Suprapubic skin (tissue), 4 donors: ENCODE results near the gene ACER2. TPM values are rescaled to one million over a fixed set of nuclear protein-coding genes. Genes with fewer than 3 reads are reported as not detected.

Experiments used
- DNase-seq, 2 donors: peaks; one replicate each; pipeline ENCODE4 v3.0.0-alpha.2; 2019; ENCODE audit warnings: low spot score in 2 of 2
- H3K27ac ChIP-seq: fragments of 200-600 bp; sonication (generic); one replicate; pipeline ENCODE4 v1.5.1; 2019
- H3K27me3 ChIP-seq: fragments of 200-600 bp; sonication (generic); one replicate; pipeline ENCODE4 v1.5.1; 2019
- H3K36me3 ChIP-seq: fragments of 200-600 bp; sonication (generic); one replicate; pipeline ENCODE4 v1.5.1; 2019
- H3K4me1 ChIP-seq: fragments of 200-600 bp; sonication (generic); one replicate; pipeline ENCODE4 v1.5.1; 2019
- H3K4me3 ChIP-seq: fragments of 200-600 bp; sonication (generic); one replicate; pipeline ENCODE4 v1.5.1; 2019; ENCODE audit warnings: mild to moderate bottlenecking
- H3K9me3 ChIP-seq: fragments of 200-600 bp; sonication (generic); one replicate; pipeline ENCODE4 v1.5.1; 2019
- EP300 ChIP-seq: sonication (generic); formaldehyde crosslinking; IDR thresholded peaks from one replicate; pipeline ENCODE4 v1.6.1; 2017; ENCODE audit warnings: antibody characterized with exemption
- POLR2A ChIP-seq, 2 donors: fragments of 450-650 bp; IDR thresholded peaks; one replicate each; pipeline ENCODE4 v1.6.1; 2017; ENCODE audit warnings: antibody characterized with exemption in 2 of 2, mild to moderate bottlenecking in 2 of 2, moderate library complexity in 2 of 2
- POLR2AphosphoS5 ChIP-seq, 3 donors: sonication (generic); formaldehyde crosslinking; IDR thresholded peaks; one replicate each; pipeline ENCODE4 v1.6.1; 2017; ENCODE audit warnings: antibody characterized with exemption in 3 of 3
- WGBS: methylation state at CpG from one replicate; pipeline ENCODE4 v1.1.5; 2018; 5-methylcytosine and 5-hydroxymethylcytosine counted together
- total RNA-seq, 4 donors: library from RNA; depleted of rRNA; stranded (reverse); fragments of >200 nt; gene quantifications; one replicate each; pipeline ENCODE4 v1.1.0, GENCODE V29; 2016
- TF ChIP-seq, protein P1 (sequence below), 2 donors: fragments of 200-600 bp in 1 of 2; fragments of 450-650 bp in 1 of 2; sonication (generic) in 1 of 2; IDR thresholded peaks; one replicate each; pipeline ENCODE4 v1.5.1; 2016 to 2019; ENCODE audit warnings: antibody characterized with exemption in 2 of 2, mild to moderate bottlenecking in 1 of 2, moderate library complexity in 1 of 2

ACER2 gene
- total RNA-seq, 4 donors from 2014 or later, result 12.1 to 18.8 (median 14.8) TPM

DNA sequence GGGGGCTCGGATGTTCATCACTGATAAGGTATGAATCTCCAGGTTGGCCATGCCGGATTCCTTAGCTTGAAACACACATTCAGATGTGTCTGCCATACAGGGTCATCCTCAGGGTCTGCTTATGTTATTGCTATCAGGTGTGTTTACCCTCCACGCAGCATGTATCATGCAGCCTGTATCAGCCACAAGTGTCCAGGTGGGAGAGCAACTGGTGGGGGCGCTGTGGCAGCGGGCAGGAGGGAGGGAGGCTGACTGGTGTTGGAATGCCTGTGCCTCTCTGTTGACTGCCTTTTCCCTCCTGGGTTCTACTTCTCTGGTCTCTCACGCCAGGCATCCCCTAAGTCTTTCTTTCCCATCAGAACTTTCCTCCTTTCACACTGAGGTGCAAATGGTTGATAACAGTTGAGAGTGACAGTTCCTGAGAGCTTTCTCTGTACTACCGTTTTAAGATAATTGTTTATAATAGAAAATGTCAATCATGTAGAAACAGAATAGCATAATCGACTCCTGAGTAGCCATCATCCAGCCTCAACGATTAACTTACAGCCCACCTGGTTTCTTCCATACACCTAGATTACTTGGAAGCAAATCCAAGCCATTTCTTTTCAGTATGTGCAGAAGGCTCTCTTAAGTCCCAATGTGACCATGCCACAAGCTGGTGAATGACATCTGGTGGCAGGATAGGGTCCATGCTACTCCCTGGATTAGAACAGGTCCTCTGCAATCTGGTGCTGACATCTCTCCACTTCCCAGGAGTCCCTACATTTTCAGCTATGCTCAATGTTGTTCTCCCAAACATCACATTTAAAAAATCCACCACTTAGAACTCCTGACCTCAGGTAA lies 86.6 kb downstream of the ACER2 start:
- no peaks in the 10 kb centered on the region for H3K36me3 ChIP-seq
- H3K27me3 ChIP-seq, result no peaks in the 10 kb centered on the region
- 77% methylated on average over 9 of the region's 9 CpGs for WGBS
- no peak overlapping the region for H3K4me3 ChIP-seq
- no peaks in the 10 kb centered on the region for H3K9me3 ChIP-seq
- peaks cover 13% of the 10 kb centered on the region for H3K4me1 ChIP-seq
- TF ChIP-seq EP300, result no peak
- TF ChIP-seq POLR2AphosphoS5 (IDR thresholded peaks at IDR 0.05), result no peak
- TF ChIP-seq, protein P1, sequence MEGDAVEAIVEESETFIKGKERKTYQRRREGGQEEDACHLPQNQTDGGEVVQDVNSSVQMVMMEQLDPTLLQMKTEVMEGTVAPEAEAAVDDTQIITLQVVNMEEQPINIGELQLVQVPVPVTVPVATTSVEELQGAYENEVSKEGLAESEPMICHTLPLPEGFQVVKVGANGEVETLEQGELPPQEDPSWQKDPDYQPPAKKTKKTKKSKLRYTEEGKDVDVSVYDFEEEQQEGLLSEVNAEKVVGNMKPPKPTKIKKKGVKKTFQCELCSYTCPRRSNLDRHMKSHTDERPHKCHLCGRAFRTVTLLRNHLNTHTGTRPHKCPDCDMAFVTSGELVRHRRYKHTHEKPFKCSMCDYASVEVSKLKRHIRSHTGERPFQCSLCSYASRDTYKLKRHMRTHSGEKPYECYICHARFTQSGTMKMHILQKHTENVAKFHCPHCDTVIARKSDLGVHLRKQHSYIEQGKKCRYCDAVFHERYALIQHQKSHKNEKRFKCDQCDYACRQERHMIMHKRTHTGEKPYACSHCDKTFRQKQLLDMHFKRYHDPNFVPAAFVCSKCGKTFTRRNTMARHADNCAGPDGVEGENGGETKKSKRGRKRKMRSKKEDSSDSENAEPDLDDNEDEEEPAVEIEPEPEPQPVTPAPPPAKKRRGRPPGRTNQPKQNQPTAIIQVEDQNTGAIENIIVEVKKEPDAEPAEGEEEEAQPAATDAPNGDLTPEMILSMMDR (IDR thresholded peaks at IDR 0.05), result no peak
- TF ChIP-seq POLR2A (IDR thresholded peaks at IDR 0.05), result no peak
- H3K27ac ChIP-seq, result no peak overlapping the region
- no peak for DNase-seq

DNA sequence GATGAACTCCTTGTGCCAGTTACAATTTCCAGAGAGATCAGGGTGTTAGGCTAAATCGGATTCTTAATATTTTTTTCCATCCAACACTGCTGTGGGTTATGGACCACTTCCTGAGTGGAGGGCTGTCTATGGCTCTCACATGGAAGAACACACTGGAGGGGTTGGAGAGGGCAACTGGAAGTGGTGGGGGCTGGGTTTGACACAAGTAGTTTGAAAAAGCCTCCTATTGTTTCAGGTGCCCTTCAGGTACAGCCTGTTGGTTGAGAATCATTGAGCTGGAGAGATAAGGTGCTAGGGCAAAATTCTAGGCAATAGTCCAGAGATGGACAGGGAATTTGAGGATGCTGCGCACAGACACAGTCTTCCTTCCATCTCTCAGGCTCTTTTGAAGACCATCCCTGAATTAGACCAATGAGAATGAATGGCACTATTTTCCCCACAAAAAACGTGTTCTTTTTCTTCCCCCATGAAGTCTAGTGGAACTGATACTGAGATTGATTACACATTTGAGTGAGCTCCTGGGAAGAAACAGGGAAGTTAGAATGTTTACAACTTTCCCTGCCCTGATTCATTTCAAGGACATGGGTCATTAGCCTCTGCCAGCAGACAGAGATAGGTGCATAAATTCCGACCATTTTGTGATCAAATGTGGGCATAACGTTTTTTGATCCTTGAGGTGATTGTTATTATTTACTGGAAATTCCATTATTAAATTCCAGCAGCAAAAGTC lies 87.7 kb downstream of the ACER2 start:
- DNase-seq, result no peak
- WGBS, result 76% methylated on average over 5 of the region's 5 CpGs
- peaks cover 13% of the 10 kb centered on the region for H3K4me1 ChIP-seq
- H3K4me3 ChIP-seq, result no peak overlapping the region
- TF ChIP-seq POLR2AphosphoS5 (IDR thresholded peaks at IDR 0.05) (no peak), POLR2A (IDR thresholded peaks at IDR 0.05) (no peak), EP300 (no peak)
- TF ChIP-seq, protein P1 (IDR thresholded peaks at IDR 0.05), result no peak
- H3K27ac ChIP-seq, result no peak overlapping the region
- H3K36me3 ChIP-seq, result no peaks in the 10 kb centered on the region
- H3K9me3 ChIP-seq, result no peaks in the 10 kb centered on the region
- no peaks in the 10 kb centered on the region for H3K27me3 ChIP-seq

DNA sequence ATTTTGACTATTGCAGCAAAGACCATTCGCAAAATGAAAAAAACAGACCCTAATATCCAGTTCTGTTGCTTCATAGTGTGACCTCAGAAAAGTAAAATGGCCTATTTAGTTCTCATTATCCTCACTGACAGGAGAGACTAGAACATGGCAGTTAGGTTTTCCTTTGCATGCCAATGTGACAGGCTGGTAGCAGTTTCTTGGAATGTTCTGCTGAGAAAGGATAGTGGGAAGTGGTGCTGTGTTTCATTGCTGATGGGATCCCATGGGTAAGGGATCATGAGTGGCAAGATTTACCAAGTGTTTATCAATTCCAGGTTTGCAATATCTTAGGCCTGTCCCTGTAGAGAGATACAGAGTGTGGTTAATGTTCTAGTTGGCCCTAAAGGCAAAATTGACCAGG lies 88.5 kb downstream of the ACER2 start:
- H3K27me3 ChIP-seq, result no peaks in the 10 kb centered on the region
- no peak overlapping the region for H3K27ac ChIP-seq
- no peak for DNase-seq
- no peak overlapping the region for H3K4me3 ChIP-seq
- TF ChIP-seq, protein P1 (IDR thresholded peaks at IDR 0.05), result no peak
- TF ChIP-seq POLR2A (IDR thresholded peaks at IDR 0.05) (no peak), EP300 (no peak), POLR2AphosphoS5 (IDR thresholded peaks at IDR 0.05) (no peak)
- no peaks in the 10 kb centered on the region for H3K9me3 ChIP-seq
- H3K36me3 ChIP-seq, result no peaks in the 10 kb centered on the region
- H3K4me1 ChIP-seq, result peaks cover 13% of the 10 kb centered on the region
- 88% methylated on average over 1 of the region's 1 CpG for WGBS

DNA sequence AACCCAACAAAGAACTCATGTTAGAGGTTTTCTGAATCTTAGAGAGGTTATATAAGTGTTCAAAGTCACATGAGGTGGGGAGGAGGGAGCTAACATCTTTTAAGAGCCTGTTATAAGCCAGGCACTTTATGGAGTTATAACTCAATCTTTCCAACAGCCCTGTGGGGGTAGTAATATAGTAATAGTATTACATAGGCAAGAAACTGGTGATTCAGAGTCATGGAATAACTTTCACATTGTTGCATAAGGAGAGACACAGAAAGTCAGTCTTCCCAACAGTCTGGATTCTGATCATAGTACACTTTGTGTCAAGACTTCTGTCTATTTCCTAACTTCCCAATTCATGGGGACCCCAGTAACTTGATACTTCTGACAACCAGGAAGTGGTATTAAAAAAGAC lies 89.2 kb downstream of the ACER2 start:
- Histone ChIP-seq H3K4me1 (peaks cover 10% of the 10 kb centered on the region), H3K9me3 (no peaks in the 10 kb centered on the region), H3K27me3 (no peaks in the 10 kb centered on the region), H3K4me3 (no peak overlapping the region), H3K27ac (no peak overlapping the region), H3K36me3 (no peaks in the 10 kb centered on the region)
- no peak for DNase-seq
- no peak for TF ChIP-seq POLR2A (IDR thresholded peaks at IDR 0.05)
- TF ChIP-seq, protein P1 (IDR thresholded peaks at IDR 0.05), result no peak
- TF ChIP-seq EP300, result no peak
- TF ChIP-seq POLR2AphosphoS5 (IDR thresholded peaks at IDR 0.05), result no peak

Other genes with a start within 250 kb of the ACER2 start
- 100 to 1,000 TPM in 1 of 4 donors, 10 to 100 TPM in 3; 69.0 to 211 (median 94.8) TPM for gene DENND4C, start 178.3 kb upstream of the ACER2 start, total RNA-seq
- 1,000 to 10,000 TPM; 1,950 to 2,506 (median 2,250) TPM for gene RPS6, start 28.8 kb upstream of the ACER2 start, total RNA-seq